Natural killer cell (primary cell): Measurements from ENCODE around the gene PRCD. TPM values are rescaled to one million over a fixed set of nuclear protein-coding genes. Genes with fewer than 3 reads are reported as not detected.

Experiments
- ATAC-seq, 3 donors: fragments of 150-1000 bp in 2 of 3; fragments of 200-7000 bp in 1 of 3; cut with Tn5 transposase; 1 replicate in 1 of 3; 2 replicates in 2 of 3; pipeline ENCODE4 v1.10.0; 2021; ENCODE audit warnings: mild to moderate bottlenecking in 2 of 3, moderate library complexity in 2 of 3
- DNase-seq, 2 donors: peaks; one replicate each; pipeline versions ENCODE4 v3.0.0 to v3.0.0-alpha.2; 2013 to 2021; ENCODE audit warnings: mixed read lengths in 1 of 2
- H3K27ac ChIP-seq: one replicate; pipeline ENCODE4 v1.5.1; 2013; ENCODE audit warnings: mild to moderate bottlenecking, low read length
- H3K27me3 ChIP-seq: one replicate; pipeline ENCODE4 v1.6.1; 2013; ENCODE audit warnings: low read length; ENCODE audit not compliant: control insufficient read depth, insufficient read depth
- H3K36me3 ChIP-seq: one replicate; pipeline ENCODE4 v1.6.1; 2013; ENCODE audit warnings: low read length; ENCODE audit not compliant: control insufficient read depth, insufficient read depth
- H3K4me1 ChIP-seq: one replicate; pipeline ENCODE4 v1.6.1; 2013; ENCODE audit warnings: low read length; ENCODE audit not compliant: control insufficient read depth, insufficient read depth
- H3K4me3 ChIP-seq: one replicate; pipeline ENCODE4 v1.5.1; 2013; ENCODE audit warnings: low read length
- H3K9me3 ChIP-seq: one replicate; pipeline ENCODE4 v1.6.1; 2013; ENCODE audit warnings: low read length; ENCODE audit not compliant: control insufficient read depth, insufficient read depth
- H3K27ac Mint-ChIP-seq, 2 donors: one replicate each; pipeline ENCODE4 v1.8.0; 2022; ENCODE audit warnings: mild to moderate bottlenecking in 2 of 2, mixed read lengths in 2 of 2, moderate library complexity in 1 of 2
- H3K27me3 Mint-ChIP-seq, 2 donors: one replicate each; pipeline ENCODE4 v1.8.0; 2022; ENCODE audit warnings: low read depth in 2 of 2, mixed read lengths in 2 of 2
- H3K36me3 Mint-ChIP-seq: one replicate; pipeline ENCODE4 v1.8.0; 2022; ENCODE audit warnings: mixed read lengths
- H3K4me1 Mint-ChIP-seq, 2 donors: one replicate each; pipeline ENCODE4 v1.8.0; 2022; ENCODE audit warnings: mixed read lengths in 2 of 2
- H3K4me3 Mint-ChIP-seq: one replicate; pipeline ENCODE4 v1.8.0; 2022; ENCODE audit warnings: mild to moderate bottlenecking, moderate library complexity, mixed read lengths
- H3K9me3 Mint-ChIP-seq, 2 donors: one replicate each; pipeline ENCODE4 v1.8.0; 2022; ENCODE audit warnings: mixed read lengths in 2 of 2
- WGBS: methylation state at CpG from one replicate; pipeline ENCODE4 v1.1.7; 2013; ENCODE audit warnings: missing lambda C conversion rate; ENCODE audit not compliant: insufficient coverage; 5-methylcytosine and 5-hydroxymethylcytosine counted together
- intact Hi-C: fragments of 100-400 bp; cut with micrococcal nuclease; formaldehyde crosslinking; loops from one replicate; pipeline ENCODE4 v1.14.2; 2022
- total RNA-seq, 4 donors: library from RNA; stranded (reverse); fragments of 120-200 nt in 1 of 4; gene quantifications; one replicate each; pipeline versions ENCODE4 v1.2.3 to v1.2.4, GENCODE V29; 2013 to 2022
- TF ChIP-seq, protein P1 (sequence below): fragments of 200-600 bp; IDR thresholded peaks from one replicate; pipeline ENCODE4 v1.8.0; 2022; ENCODE audit warnings: antibody characterized with exemption

The PRCD gene
- total RNA-seq, 3 donors from 2014 or later (not counting 1 experiment from before 2014, with no cell fraction given), result 0.77 to 1.1 (median 0.82) TPM

DNA sequence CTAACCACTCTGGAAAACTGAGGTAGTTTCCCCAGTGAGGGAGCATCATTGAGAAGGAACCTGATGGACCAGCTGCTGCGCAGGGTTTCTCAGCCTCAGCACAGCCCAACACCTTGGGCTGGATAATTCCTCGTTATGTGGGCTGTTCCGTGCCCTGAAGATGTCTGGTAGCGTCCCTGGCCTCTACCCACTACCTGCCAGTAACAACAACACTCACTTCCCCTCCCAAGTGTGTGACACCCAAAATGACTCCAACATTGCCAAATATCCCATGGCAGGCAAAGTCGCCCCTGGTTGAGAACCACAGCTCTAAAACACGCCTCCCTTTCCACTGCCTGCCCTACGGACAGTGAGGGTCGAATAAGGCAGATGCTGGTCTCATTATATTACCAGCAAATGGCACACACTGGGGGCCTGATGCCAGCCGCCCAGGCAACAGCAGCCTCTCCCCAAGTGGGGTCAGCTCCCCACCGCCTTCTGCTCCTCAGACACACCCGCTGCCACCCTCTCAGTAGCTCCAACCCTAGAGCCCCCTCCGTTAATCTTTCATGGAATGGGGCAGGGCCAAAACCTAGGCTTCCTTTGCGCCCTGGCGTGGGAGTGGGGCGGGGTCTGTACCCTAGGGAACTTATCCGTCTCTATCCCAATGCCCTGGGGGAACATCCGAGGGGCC is 39.6 kb upstream of the PRCD start:
- Histone ChIP-seq H3K4me3 (peak overlapping the region; percentile 95), H3K27me3 (no peaks in the 10 kb centered on the region), H3K9me3 (no peaks in the 10 kb centered on the region), H3K36me3 (peaks cover 5% of the 10 kb centered on the region), H3K27ac (peak overlapping the region; percentile 78), H3K4me1 (peaks cover 68% of the 10 kb centered on the region)
- H3K9me3 Mint-ChIP-seq, result no peaks in the 10 kb centered on the region
- TF ChIP-seq, protein P1, sequence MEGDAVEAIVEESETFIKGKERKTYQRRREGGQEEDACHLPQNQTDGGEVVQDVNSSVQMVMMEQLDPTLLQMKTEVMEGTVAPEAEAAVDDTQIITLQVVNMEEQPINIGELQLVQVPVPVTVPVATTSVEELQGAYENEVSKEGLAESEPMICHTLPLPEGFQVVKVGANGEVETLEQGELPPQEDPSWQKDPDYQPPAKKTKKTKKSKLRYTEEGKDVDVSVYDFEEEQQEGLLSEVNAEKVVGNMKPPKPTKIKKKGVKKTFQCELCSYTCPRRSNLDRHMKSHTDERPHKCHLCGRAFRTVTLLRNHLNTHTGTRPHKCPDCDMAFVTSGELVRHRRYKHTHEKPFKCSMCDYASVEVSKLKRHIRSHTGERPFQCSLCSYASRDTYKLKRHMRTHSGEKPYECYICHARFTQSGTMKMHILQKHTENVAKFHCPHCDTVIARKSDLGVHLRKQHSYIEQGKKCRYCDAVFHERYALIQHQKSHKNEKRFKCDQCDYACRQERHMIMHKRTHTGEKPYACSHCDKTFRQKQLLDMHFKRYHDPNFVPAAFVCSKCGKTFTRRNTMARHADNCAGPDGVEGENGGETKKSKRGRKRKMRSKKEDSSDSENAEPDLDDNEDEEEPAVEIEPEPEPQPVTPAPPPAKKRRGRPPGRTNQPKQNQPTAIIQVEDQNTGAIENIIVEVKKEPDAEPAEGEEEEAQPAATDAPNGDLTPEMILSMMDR, result no peak
- WGBS, result 25% methylated on average over 17 of the region's 17 CpGs
- H3K4me3 Mint-ChIP-seq, result peak overlapping the region; percentile 97
- no peaks in the 10 kb centered on the region for H3K36me3 Mint-ChIP-seq
- intact Hi-C loops, result no loop called here
- ATAC-seq, result no peak
- H3K4me1 Mint-ChIP-seq, result peaks cover 53 to 69% of the 10 kb centered on the region in 2 donors
- no peak for DNase-seq
- H3K27ac Mint-ChIP-seq, result peak overlapping the region; percentile 96 to 97
- no peaks in the 10 kb centered on the region for H3K27me3 Mint-ChIP-seq

DNA sequence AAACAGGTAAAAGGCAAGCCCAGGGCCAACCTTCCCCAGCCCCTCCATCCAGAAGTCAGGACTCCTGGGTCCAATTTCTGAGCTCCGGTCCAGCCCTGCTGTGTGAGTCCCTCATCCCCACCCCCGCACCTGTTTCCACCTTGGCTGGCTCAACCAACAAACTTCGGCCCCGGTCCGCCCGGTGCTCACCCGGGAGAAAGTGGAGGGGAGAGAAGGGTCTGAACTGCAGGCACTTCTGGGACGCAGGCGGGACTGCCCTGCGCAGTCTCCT is 39.2 kb upstream of the PRCD start:
- Mint-ChIP-seq H3K4me1 (peaks cover 53 to 64% of the 10 kb centered on the region in 2 donors), H3K27me3 (no peaks in the 10 kb centered on the region), H3K36me3 (no peaks in the 10 kb centered on the region), H3K4me3 (peak overlapping the region; percentile 97), H3K27ac (peak overlapping the region; percentile 96 to 97), H3K9me3 (no peaks in the 10 kb centered on the region)
- WGBS, result 5% methylated on average over 9 of the region's 10 CpGs
- intact Hi-C loops, result loop anchor here (1.0 kb wide), 2 partner anchors 7 to 34 kb away; no protein-coding TSS in a partner anchor
- no peak for DNase-seq
- Histone ChIP-seq H3K27me3 (no peaks in the 10 kb centered on the region), H3K9me3 (no peaks in the 10 kb centered on the region), H3K27ac (peak overlapping the region; percentile 78), H3K36me3 (peaks cover 3% of the 10 kb centered on the region), H3K4me3 (peak overlapping the region; percentile 95), H3K4me1 (peaks cover 63% of the 10 kb centered on the region)
- ATAC-seq, result peak; percentile 2 to 15 (median 14)
- TF ChIP-seq, protein P1, result no peak

DNA sequence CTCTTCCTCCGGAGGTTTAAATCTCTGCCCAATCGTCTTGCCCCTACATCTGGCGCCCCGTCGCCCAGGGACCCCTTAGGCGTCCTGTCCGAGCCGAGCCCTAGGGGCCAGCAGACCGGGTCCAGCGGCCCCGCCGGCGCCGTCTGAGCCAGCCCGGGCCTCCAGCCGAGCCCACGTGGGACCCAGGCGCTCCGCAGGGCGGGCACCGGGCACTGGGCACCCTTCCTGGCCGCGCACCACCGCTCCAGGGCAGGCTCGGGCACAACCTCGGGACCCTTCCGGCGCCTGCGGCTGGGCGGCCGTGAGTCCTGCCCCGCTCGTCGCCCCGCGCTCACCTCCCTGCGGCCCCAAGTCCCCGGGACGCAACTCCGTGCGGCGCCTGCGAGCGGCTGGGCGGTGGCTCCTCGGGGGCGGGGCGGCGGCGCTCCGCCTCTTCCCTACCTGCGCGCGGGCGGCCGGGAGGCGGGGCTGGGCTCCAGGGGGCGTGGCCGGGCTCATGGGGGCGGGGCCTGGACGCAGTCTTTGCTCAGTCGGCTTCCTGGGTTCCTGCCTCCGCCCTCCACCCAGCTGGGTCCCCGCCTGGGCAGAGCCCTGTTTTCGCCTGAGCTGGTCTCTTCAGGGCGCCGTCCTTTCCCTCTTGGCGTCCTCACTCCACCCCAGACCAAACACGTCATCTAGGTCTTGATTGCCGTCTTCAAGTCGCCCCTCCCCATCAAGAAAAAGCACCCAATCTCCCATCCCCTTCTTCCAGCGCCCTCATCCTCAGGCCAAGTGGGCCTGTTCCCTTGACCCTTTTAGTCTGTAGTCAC is 38.6 kb upstream of the PRCD start, which contains the start of gene RHBDF2:
Gene RHBDF2 (minus strand): TSS at position 406 of the 809 bp plus-strand sequence. CDS start 19,899 bp downstream, outside the sequence.
- Mint-ChIP-seq H3K27ac (peak within 1 kb of the TSS; percentile 96 to 97), H3K4me1 (peaks cover 47 to 61% of the 10 kb centered on the region in 2 donors), H3K36me3 (no peaks in the 10 kb centered on the region), H3K27me3 (no peaks in the 10 kb centered on the region), H3K9me3 (no peaks in the 10 kb centered on the region), H3K4me3 (peak within 1 kb of the TSS; percentile 97)
- DNase-seq (peak; percentile 94 to 98), ATAC-seq (peak; percentile 92 to 99 (median 93))
- TF ChIP-seq, protein P1, result no peak
- H3K27ac ChIP-seq, result peak within 1 kb of the TSS; percentile 78
- peaks cover 61% of the 10 kb centered on the region for H3K4me1 ChIP-seq
- no peaks in the 10 kb centered on the region for H3K9me3 ChIP-seq
- H3K27me3 ChIP-seq, result no peaks in the 10 kb centered on the region
- WGBS, result under 1% methylated on average over 72 of the region's 72 CpGs
- H3K36me3 ChIP-seq, result peaks cover 3% of the 10 kb centered on the region
- peak within 1 kb of the TSS; percentile 95 for H3K4me3 ChIP-seq
- intact Hi-C loops, result loop anchor here (1.0 kb wide), 2 partner anchors 8 to 35 kb away; no protein-coding TSS in a partner anchor
